Keratinocyte (primary cell): ENCODE measurements around the gene SLC34A3. TPM values are rescaled to one million over a fixed set of nuclear protein-coding genes. Genes with fewer than 3 reads are reported as not detected.

ENCODE experiments used
- DNase-seq: peaks from one replicate; pipeline ENCODE4 v3.0.0-alpha.2; 2011; ENCODE audit warnings: low read depth, missing footprints, low spot score
- FAIRE-seq: peaks from 2 replicates; lab custom pipeline; 2011; peaks lifted over from hg19 to GRCh38; lab: Jason Lieb, UNC
- H2AFZ ChIP-seq: 2 replicates; pipeline ENCODE4 v1.6.0; 2012; ENCODE audit warnings: low read length, control low read depth, inconsistent platforms; ENCODE audit not compliant: control insufficient read depth
- H3K27ac ChIP-seq: 2 replicates; pipeline ENCODE4 v1.5.1; 2011; ENCODE audit warnings: low read length; ENCODE audit not compliant: control insufficient read depth, insufficient read depth
- H3K27me3 ChIP-seq: 3 replicates; pipeline ENCODE4 v1.6.0; 2011; ENCODE audit warnings: low read length; ENCODE audit not compliant: control insufficient read depth, insufficient read depth; ENCODE audit errors: extremely low read depth
- H3K36me3 ChIP-seq, 2 experiments: 2 replicates in 1 of 2; 3 replicates in 1 of 2; pipeline ENCODE4 v1.5.1; 2011; ENCODE audit warnings: low read length in 2 of 2, mild to moderate bottlenecking in 1 of 2; ENCODE audit not compliant: control insufficient read depth in 2 of 2, insufficient read depth in 2 of 2; ENCODE audit errors: extremely low read depth in 1 of 2
- H3K4me1 ChIP-seq: 3 replicates; pipeline ENCODE4 v1.5.1; 2011; ENCODE audit warnings: low read length; ENCODE audit not compliant: control insufficient read depth, insufficient read depth; ENCODE audit errors: extremely low read depth
- H3K4me2 ChIP-seq: 3 replicates; pipeline ENCODE4 v1.6.0; 2011; ENCODE audit warnings: low read depth, low read length; ENCODE audit not compliant: control insufficient read depth, insufficient read depth; ENCODE audit errors: extremely low read depth
- H3K4me3 ChIP-seq, 3 experiments: fragments of 200-600 bp in 1 of 3; sonication (generic) in 1 of 3; 2 replicates in 2 of 3; 3 replicates in 1 of 3; pipeline ENCODE4 v1.5.1; 2011 to 2016; ENCODE audit warnings: low read length in 3 of 3, mild to moderate bottlenecking in 3 of 3, control low read depth in 2 of 3, inconsistent platforms in 1 of 3, low read depth in 1 of 3, mixed read lengths in 1 of 3, mixed run types in 1 of 3, moderate library complexity in 1 of 3; ENCODE audit not compliant: control insufficient read depth in 2 of 3, insufficient read depth in 2 of 3; ENCODE audit errors: extremely low read depth in 1 of 3
- H3K79me2 ChIP-seq: 2 replicates; pipeline ENCODE4 v1.6.0; 2012; ENCODE audit warnings: low read length; ENCODE audit not compliant: control insufficient read depth, insufficient read depth
- H3K9ac ChIP-seq: 3 replicates; pipeline ENCODE4 v1.6.0; 2011; ENCODE audit warnings: low read length; ENCODE audit not compliant: control insufficient read depth, insufficient read depth; ENCODE audit errors: extremely low read depth
- H3K9me1 ChIP-seq: 3 replicates; pipeline ENCODE4 v1.6.0; 2011; ENCODE audit warnings: low read length; ENCODE audit not compliant: control insufficient read depth, insufficient read depth; ENCODE audit errors: extremely low read depth
- H3K9me3 ChIP-seq: 2 replicates; pipeline ENCODE4 v1.5.1; 2012; ENCODE audit warnings: low read depth, low read length; ENCODE audit not compliant: control insufficient read depth
- H4K20me1 ChIP-seq: 3 replicates; pipeline ENCODE4 v1.6.0; 2011; ENCODE audit warnings: low read length; ENCODE audit not compliant: control insufficient read depth, insufficient read depth; ENCODE audit errors: extremely low read depth
- CTCF ChIP-seq, 3 experiments: IDR thresholded peaks in 1 of 3; conservative IDR thresholded peaks in 1 of 3; optimal IDR thresholded peaks in 1 of 3; 2 replicates in 2 of 3; 3 replicates in 1 of 3; pipeline versions ENCODE3 to v1.5.1; 2011; ENCODE audit warnings: low read length in 3 of 3, mild to moderate bottlenecking in 3 of 3, moderate library complexity in 2 of 3, control low read depth in 1 of 3, inconsistent platforms in 1 of 3; ENCODE audit not compliant: insufficient read depth in 2 of 3; ENCODE audit errors: extremely low read depth in 1 of 3
- EZH2 ChIP-seq: IDR thresholded peaks from one replicate; pipeline ENCODE4 v1.6.1; 2012; ENCODE audit warnings: inconsistent platforms, mild to moderate bottlenecking, low read length, moderate library complexity
- dilution Hi-C: fragments of 300-500 bp; cut with MboI; formaldehyde crosslinking; loops from one replicate; pipeline ENCODE4 v1.7.0; 2020; ENCODE audit warnings: low sequenced_read_pairs; ENCODE audit not compliant: extremely low pct_ligation_motif_present
- polyA plus RNA-seq, 5 experiments: library from polyadenylated mRNA; depleted of rRNA in 3 of 5; stranded (reverse) in 3 of 5; stranded (forward) in 1 of 5; unstranded in 1 of 5; fragments of >200 nt; gene quantifications; 1 replicate in 1 of 5; 2 replicates in 3 of 5; 3 replicates in 1 of 5; pipeline versions ENCODE4 v1.2.1 to v1.2.3, GENCODE V29; 2011 to 2012; ENCODE audit warnings: missing spikeins in 2 of 5, low read depth in 1 of 5, low replicate concordance in 1 of 5

The SLC34A3 gene
- polyA plus RNA-seq, 1 donor (not counting 4 experiments of a cell fraction or from before 2014, with no cell fraction given): not detected

- no peaks in the 10 kb centered on the region for H4K20me1 ChIP-seq
- H2AFZ ChIP-seq: peak overlapping the region; percentile 22
- H3K4me3 ChIP-seq: peak overlapping the region; percentile 88 to 96 (median 90)
- no peaks in the 10 kb centered on the region for H3K9me1 ChIP-seq
- H3K27me3 ChIP-seq: peaks cover 3% of the 10 kb centered on the region
- DNase-seq (no peak), FAIRE-seq (no peak)
- H3K79me2 ChIP-seq: peaks cover 47% of the 10 kb centered on the region
- dilution Hi-C loops: no loop called here
- H3K27ac ChIP-seq: peak overlapping the region; percentile 89
- peaks cover 25% of the 10 kb centered on the region for H3K4me1 ChIP-seq
- TF ChIP-seq CTCF (optimal IDR thresholded peaks at IDR 0.05 in 1 of 3, IDR thresholded peaks at IDR 0.05 in 1 of 3, conservative IDR thresholded peaks at IDR 0.05 in 1 of 3; ENCODE audit: extremely low read depth in 1 of 3, insufficient read depth in 2 of 3, low read length in 3 of 3): no peak
- TF ChIP-seq EZH2: no peak
- peak overlapping the region; percentile 92 for H3K9ac ChIP-seq
- no peaks in the 10 kb centered on the region for H3K9me3 ChIP-seq
- H3K4me2 ChIP-seq: peak overlapping the region; percentile 79
- H3K36me3 ChIP-seq: peaks cover 13 to 19% of the 10 kb centered on the region in 2 experiments
Observed at GRCh38 chr9:137189297-137190295, 41.1 kb upstream of the SLC34A3 start.

GRCh38 chr9:137190315-137190856 is 40.3 kb upstream of the SLC34A3 start:
- FAIRE-seq: no peak
- Histone ChIP-seq H3K9ac (no peak overlapping the region), H3K4me2 (no peak overlapping the region), H3K36me3 (peaks cover 13 to 17% of the 10 kb centered on the region in 2 experiments), H3K27me3 (peaks cover 3% of the 10 kb centered on the region), H2AFZ (no peak overlapping the region), H3K79me2 (peaks cover 46% of the 10 kb centered on the region), H3K9me1 (peaks cover 2% of the 10 kb centered on the region), H4K20me1 (peaks cover 2% of the 10 kb centered on the region), H3K4me1 (peaks cover 33% of the 10 kb centered on the region), H3K4me3 (no peak overlapping the region), H3K9me3 (no peaks in the 10 kb centered on the region), H3K27ac (no peak overlapping the region)
- no peak for DNase-seq
- TF ChIP-seq CTCF (optimal IDR thresholded peaks at IDR 0.05 in 1 of 3, IDR thresholded peaks at IDR 0.05 in 1 of 3, conservative IDR thresholded peaks at IDR 0.05 in 1 of 3; ENCODE audit: extremely low read depth in 1 of 3, insufficient read depth in 2 of 3, low read length in 3 of 3) (no peak), EZH2 (no peak)
- dilution Hi-C loops: no loop called here
